Activated T-helper 1 cell treated with anti-CD3 and anti-CD28 coated beads, Interleukin-2, amount 50 U/mL, for 16 hours (primary cell): ENCODE data around the gene FPGS.

ENCODE experiments used
- DNase-seq, 2 donors: peaks; one replicate each; pipeline ENCODE4 v3.0.0-alpha.2; 2020; ENCODE audit warnings: low read depth in 1 of 2, low spot score in 1 of 2

FPGS gene

GRCh38 chr9:127786773-127787104, 15.9 kb upstream of the FPGS start:
- no peak for DNase-seq

- DNase-seq = peak in 1 of 2 donors; percentile 44
These were observed 14.2 kb upstream of the FPGS start for GRCh38 chr9:127788337-127789011.

DNA sequence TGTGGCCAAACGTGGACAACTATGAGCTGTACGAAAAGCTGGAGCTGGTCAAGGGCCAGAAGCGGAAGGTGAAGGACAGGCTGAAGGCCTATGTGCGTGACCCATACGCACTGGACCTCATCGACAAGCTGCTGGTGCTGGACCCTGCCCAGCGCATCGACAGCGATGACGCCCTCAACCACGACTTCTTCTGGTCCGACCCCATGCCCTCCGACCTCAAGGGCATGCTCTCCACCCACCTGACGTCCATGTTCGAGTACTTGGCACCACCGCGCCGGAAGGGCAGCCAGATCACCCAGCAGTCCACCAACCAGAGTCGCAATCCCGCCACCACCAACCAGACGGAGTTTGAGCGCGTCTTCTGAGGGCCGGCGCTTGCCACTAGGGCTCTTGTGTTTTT, 13.5 kb upstream of the FPGS start:
- no peak for DNase-seq

DNA sequence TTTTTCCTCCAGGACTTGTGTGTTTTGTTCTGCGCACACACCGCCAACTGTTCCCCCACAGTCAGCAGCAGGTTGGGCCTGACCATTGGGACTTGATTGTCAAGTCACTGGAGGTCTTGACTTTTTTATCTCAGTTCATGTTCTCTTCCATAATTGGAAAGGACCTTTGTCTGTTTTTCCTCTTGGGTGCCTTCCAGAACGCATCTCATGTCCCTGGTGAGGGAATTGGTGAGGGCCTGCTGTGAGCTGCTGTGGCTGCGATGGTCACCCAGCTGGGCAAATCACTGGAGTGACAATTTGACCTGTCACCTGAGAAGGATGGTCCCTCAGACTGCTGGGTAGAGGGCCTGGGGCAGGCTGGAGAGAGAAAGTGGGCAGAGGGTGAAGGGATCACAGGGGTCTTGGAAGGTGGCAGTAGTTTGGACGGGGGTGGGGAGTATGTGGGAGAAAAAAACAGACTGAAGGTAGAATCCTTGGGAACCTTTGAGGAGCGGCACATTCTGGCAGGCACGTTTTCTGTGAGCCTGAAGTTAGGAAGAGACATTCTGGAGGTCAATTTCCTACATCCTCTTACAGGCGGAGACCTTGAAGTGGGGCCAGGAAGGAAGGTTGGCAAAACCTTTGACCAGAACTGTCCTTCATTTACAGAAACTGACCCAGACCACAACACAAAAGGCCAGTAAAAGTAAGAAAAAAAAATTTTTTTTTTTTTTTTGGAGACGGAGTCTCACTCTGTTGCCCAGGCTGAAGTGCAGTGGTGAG, 12.4 kb upstream of the FPGS start:
- no peak for DNase-seq

GRCh38 chr9:127791085-127791484, 11.6 kb upstream of the FPGS start:
- no peak for DNase-seq

GRCh38 chr9:127792417-127793031, 10.2 kb upstream of the FPGS start:
- no peak for DNase-seq

DNA sequence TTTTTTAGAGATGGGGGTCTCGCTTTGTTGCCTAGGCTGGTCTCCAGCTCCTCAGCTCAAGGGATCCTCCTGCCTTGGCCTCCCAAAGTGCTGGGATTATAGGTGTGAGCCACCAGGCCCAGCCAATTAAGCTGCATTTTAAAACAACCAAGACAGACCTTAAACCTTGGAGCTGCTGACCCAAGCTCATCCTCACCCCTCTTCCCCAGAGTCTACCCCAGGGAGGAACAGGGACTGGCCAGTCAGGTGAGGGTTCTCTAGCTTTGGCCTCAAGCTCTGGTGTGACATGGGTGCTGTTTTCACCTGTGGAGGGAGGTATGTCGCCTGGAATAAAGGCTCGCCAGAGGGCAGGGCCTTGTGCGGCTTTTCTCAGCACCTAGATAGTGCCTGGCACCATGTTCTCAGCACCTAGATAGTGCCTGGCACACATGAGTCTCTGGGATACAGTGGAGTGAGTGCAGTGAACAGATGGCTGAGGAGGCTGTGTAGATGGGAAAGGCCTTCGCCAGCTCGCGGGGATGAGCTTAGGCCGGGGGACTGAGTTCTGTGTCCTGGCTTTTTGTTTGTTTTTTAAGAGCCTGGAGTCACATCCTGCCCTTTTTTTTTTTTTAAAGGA, 9.5 kb upstream of the FPGS start:
- DNase-seq = no peak

- DNase-seq = no peak
These were observed 8.5 kb upstream of the FPGS start for GRCh38 chr9:127794001-127794791.

- DNase-seq = no peak
These were observed 6.4 kb upstream of the FPGS start for GRCh38 chr9:127796225-127796813.

DNA sequence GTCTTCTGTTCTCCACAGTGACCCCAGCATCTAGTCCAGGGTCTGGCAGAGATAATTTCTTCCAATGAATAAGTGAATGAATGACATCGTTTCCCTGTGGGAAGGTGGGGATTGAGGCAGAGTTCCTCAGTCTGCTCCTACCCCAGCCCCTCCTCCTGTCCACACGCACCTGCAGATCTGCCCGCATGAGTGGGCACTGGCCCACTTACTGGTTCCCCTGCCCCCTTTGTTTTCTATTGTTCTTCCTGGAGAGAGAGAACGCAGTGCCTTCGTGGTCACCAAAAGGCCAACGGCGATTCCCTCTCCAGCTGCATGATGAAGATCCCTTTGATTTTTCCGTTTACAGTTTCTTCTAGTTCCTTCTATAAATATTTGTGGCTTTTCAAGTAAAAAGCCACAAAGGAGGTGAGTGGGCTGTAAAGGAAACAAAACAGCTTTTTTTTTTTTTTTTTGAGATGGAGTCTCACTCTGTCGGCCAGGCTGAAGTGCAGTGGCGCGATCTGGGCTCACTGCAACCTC, 5.8 kb upstream of the FPGS start:
- no peak for DNase-seq

- no peak for DNase-seq
These were observed 617 bp upstream of the FPGS start for GRCh38 chr9:127801955-127802575.

DNA sequence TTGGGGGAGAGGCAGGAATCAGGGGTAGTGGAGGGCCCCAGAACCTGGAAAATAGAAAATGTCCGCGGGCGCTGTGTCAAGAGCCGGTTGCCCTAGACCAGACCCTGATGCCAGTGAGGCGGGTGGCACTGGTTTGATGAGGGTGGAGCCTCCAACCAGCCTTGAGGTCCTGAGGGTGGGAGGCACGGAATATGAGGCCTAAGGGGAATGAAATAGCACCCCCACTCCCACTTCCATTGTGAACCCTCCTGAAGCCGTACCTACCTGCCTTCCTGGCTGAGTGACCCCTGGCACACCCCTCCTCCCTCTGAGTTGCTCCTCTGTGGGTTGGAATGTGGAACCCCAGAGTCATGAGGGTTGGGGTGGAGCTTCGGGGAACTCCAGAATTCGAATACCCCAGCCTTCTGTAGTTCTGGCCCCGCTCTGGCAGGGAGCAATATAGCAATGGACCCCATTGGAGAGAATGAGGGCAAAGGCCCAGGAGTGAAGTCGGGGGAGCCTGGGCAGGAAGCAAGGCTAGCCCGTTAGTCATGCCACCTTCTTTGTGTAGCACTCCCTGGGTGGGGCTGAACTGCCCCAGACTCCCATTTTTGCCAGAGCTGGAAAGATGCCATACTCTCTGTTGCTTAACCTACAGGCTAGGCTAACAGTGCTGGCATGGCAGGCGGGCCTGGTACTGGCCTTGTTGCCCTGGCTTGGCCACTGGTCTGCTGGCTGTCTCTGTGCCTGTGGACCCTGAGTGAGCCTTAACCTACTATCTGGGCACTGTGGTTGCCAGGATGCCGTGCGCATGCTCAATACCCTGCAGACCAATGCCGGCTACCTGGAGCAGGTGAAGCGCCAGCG, 1.0 kb downstream of the FPGS start:
- no peak for DNase-seq

DNA sequence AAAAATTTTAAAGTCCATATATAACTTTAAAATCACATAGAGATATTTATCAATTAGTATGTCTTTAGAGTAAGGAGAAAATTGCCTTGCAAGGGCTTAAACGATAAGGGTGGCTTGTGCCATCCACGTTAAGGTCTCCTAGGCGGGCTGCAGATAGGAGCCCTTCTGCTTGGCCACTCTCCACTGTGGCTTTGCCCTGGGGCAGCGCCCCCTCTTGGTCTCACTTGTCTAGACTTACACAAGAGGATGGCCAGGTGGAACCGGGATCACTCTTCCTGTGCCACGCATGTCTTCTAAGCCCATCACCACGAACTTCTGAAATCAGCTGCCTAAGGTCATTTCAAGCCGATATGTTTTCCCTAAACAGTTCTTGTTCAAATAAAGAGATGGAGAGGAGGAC, 2.9 kb downstream of the FPGS start:
- no peak for DNase-seq

GRCh38 chr9:127806871-127807270, 4.2 kb downstream of the FPGS start:
- no peak for DNase-seq

DNA sequence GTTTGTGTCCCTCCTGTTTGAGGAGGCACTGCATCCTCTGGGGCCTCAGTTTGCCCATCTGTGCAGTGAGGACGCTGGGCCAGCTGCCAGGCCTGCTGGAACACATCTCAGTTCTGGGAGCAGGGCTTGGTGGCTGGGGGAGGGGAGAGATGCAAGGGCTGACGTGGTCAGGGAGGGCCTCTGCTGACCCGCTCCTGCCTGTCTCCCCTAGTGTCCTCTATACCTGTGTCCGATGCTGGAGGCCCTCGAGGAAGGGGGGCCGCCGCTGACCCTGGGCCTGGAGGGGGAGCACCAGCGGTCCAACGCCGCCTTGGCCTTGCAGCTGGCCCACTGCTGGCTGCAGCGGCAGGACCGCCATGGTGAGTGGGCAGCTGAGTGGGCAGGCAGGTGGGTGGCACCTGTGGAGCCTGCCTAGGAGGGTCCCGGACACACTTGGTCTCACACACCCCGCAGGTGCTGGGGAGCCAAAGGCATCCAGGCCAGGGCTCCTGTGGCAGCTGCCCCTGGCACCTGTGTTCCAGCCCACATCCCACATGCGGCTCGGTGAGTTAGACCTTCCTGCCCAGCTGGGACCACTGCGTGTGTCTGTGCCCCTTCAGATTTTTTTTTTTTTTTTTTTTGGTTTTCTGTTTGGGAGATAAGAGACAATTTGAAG, 5.8 kb downstream of the FPGS start:
- DNase-seq = no peak

GRCh38 chr9:127809002-127809539, 6.4 kb downstream of the FPGS start:
- DNase-seq = no peak

DNA sequence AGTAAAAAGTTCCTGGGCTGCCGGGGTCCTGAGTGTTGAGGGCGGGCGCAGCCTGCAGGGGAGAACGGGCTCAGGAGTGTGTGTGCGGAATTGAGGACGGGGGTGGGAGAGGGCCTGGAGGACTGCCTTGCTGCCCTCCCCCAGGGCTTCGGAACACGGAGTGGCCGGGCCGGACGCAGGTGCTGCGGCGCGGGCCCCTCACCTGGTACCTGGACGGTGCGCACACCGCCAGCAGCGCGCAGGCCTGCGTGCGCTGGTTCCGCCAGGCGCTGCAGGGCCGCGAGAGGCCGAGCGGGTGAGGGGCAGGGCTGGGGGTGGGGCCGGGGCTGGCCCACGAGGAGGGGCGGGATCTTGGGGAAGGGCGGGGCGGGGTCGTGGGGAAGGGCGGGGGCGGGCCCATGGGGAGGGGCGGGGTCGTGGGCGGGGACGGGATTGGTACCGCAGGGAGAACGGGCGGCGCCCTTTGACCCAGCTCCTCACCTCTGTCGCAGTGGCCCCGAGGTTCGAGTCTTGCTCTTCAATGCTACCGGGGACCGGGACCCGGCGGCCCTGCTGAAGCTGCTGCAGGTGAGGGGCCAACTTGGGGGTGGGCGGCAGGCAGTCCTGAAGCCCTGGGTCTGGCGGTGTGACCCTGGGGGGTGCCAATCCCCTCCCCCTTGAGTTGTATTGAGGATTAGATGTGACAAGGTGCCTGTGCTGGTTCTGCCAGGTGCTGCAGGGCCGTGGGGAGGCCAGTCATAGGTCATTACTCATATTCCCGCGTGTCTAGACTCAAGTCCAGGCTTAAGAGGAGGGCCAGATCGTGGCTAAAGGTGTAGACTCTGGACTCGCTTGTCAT, 7.1 kb downstream of the FPGS start:
- no peak for DNase-seq
